Skeletal muscle satellite cell (primary cell): ENCODE results near the gene TINCR.

ENCODE experiments used
- H3K27me3 ChIP-seq: 2 replicates; pipeline ENCODE4 v1.7.0; 2013; ENCODE audit warnings: low read length; ENCODE audit not compliant: control insufficient read depth, insufficient read depth
- H3K36me3 ChIP-seq: 2 replicates; pipeline ENCODE4 v1.7.0; 2013; ENCODE audit warnings: mild to moderate bottlenecking, control low read depth, low read length; ENCODE audit not compliant: insufficient read depth
- H3K4me1 ChIP-seq: 2 replicates; pipeline ENCODE4 v1.7.0; 2013; ENCODE audit warnings: low read length; ENCODE audit not compliant: control insufficient read depth, insufficient read depth
- H3K4me2 ChIP-seq: 2 replicates; pipeline ENCODE4 v1.7.0; 2013; ENCODE audit warnings: mild to moderate bottlenecking, low read length
- H3K4me3 ChIP-seq: 2 replicates; pipeline ENCODE4 v1.7.0; 2013; ENCODE audit warnings: low read length
- H3K9ac ChIP-seq: 2 replicates; pipeline ENCODE4 v1.7.0; 2013; ENCODE audit warnings: mild to moderate bottlenecking, low read depth, low read length, moderate library complexity
- H3K9me3 ChIP-seq: replicated peaks from 2 replicates; pipeline ENCODE4 v1.7.0; 2013; ENCODE audit warnings: mild to moderate bottlenecking, control low read depth, low read length

Gene TINCR

DNA sequence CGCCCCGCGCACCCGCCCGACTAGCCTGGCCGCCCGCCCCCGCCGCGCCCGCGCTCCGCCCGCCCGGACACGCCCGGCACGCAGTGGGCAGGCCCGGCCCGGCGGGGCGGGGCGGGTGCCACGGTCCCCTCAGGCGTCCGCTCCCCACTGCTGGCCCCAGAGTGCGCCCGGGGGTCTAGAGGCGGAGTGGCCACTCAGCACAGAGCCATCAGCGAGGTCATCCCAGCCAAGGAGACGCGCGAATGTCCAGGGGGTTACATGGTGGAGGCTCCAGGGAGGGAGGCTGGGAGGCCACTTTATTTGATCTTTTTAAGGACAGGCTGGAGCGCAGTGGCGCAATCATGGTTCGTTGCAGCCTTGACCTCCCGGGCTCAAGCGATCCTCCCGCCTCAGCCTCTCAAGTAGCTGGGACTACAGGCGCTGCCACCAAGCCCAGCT, 236 bp upstream of the TINCR start:
- H3K4me2 ChIP-seq = peak overlapping the region; percentile 49
- peaks cover 42% of the 10 kb centered on the region for H3K27me3 ChIP-seq
- H3K9me3 ChIP-seq = no peaks in the 10 kb centered on the region
- H3K9ac ChIP-seq = no peak overlapping the region
- no peak overlapping the region for H3K4me3 ChIP-seq
- no peaks in the 10 kb centered on the region for H3K36me3 ChIP-seq
- no peaks in the 10 kb centered on the region for H3K4me1 ChIP-seq

DNA sequence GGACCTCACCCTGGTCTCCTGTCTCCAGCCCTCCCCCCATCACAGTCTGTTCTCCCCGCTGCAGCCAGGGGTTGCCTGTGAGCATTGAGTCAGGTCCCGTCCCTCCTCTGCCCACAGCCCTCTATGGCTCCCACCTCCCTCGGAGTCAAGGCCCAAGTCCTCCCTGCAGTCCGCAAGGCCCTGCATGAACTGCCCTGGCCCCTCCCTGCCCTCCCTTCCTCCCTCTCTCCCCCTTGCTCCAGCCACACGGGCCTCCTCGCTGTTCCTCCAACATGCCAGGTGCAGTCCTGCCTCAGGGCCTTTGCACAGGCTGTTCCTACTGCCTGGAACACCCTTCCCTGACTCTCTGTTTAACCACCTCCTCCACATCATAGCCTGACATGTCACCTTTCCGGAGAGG, 2.8 kb downstream of the TINCR start:
- no peaks in the 10 kb centered on the region for H3K36me3 ChIP-seq
- H3K4me3 ChIP-seq = no peak overlapping the region
- H3K9me3 ChIP-seq = peaks cover 10% of the 10 kb centered on the region
- H3K27me3 ChIP-seq = peaks cover 55% of the 10 kb centered on the region
- no peak overlapping the region for H3K9ac ChIP-seq
- no peaks in the 10 kb centered on the region for H3K4me1 ChIP-seq
- H3K4me2 ChIP-seq = no peak overlapping the region

DNA sequence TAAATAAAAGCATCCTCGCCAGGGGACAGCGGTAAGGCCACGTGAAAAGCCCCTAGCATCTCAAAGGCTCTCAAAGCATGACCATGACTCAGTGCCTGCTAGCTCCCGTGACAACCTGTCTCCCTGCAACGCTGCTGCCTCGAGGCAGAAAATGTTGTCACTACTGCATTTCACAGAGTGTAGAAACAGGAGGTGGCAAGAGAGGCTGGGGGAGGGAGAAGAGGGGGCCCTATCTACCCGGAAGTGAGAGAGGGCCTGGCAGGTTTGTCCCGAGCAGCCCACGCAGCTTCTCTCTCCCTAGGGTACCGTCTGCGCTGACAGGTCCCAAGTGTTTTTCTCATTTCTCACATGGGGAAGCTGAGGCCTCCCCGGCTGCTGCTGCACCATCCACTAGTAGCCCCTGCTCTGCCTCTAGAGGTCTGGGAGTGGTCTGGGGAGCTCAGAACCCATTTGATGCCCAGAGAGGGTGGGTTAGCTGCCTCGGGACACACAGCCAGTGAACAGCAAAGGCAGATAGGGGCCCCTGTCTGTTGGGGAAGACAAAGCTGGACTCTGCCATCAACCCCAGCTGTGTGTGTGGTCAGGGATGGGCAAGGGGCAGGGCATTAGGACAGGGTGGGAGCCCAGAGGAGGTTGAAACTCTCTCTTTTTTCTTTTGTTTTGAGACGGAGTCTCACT, 3.7 kb downstream of the TINCR start:
- Histone ChIP-seq H3K4me3 (no peak overlapping the region), H3K9ac (no peak overlapping the region), H3K27me3 (peaks cover 61% of the 10 kb centered on the region), H3K4me1 (no peaks in the 10 kb centered on the region), H3K4me2 (no peak overlapping the region), H3K9me3 (peaks cover 10% of the 10 kb centered on the region), H3K36me3 (no peaks in the 10 kb centered on the region)

DNA sequence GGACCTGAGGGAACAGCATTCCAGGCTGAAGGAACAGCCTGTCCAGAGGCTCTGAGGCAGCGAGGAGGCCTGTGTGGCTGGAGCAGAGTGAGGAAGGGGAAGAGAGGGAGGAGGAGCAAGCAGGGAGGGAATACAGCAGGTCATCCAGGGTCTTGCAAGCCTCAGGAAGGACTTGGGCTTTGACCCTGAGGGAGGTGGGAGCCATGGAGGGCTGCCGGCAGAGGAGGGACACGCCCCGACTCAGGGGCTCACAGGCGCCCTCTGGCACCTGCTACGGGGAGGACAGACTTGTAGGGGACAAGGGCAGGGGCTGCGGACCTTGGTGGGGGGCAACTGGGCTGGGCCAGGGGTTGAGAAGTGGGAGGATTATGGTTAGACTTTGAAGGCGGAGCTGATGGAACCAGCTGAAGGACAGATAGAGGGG, 4.7 kb downstream of the TINCR start:
- Histone ChIP-seq H3K9me3 (peaks cover 10% of the 10 kb centered on the region), H3K4me2 (no peak overlapping the region), H3K36me3 (no peaks in the 10 kb centered on the region), H3K27me3 (peaks cover 67% of the 10 kb centered on the region), H3K9ac (no peak overlapping the region), H3K4me1 (no peaks in the 10 kb centered on the region), H3K4me3 (no peak overlapping the region)

DNA sequence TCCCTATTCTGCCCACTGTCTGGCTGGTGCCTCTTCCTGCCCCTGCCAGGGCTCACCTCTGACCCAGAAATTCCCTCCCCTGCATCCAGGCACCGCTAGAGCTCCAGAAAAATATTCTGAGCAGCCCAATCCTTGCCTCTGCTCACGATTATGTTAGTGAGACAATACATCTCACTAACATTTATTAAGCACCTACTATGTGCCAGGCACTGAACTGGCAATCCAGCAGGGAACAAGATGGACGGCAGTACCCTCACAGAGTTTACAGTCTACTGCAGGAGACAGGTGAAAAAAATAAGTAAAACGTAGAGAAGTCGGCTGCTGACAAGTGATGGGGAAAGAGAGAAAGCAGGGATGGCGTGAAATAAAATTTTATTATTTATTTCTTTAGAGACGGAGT, 5.5 kb downstream of the TINCR start:
- Histone ChIP-seq H3K9me3 (peaks cover 10% of the 10 kb centered on the region), H3K27me3 (peaks cover 73% of the 10 kb centered on the region)

DNA sequence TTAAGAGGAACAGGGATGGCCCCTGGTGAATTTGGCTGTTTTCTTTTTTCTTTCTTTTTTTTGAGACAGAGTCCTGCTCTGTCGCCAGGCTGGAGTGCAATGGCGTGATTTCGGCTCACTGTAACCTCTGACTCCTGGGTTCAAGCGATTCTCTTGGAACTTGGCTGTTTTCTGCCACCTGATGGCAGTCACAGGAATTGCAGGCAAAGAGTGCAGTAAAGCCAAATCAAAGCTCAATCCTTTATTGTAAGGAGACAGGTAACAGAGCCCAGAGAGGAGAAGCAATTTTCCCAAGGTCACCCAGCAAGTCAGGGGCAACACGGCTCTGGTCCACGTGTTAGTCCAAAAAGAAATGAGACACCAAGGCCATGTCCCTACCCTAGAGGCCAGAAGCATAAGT, 6.2 kb downstream of the TINCR start:
- no peaks in the 10 kb centered on the region for H3K4me1 ChIP-seq
- H3K27me3 ChIP-seq = peaks cover 73% of the 10 kb centered on the region

More for the DNA sequence above, 5.5 kb downstream of the TINCR start:
- no peak overlapping the region for H3K4me3 ChIP-seq
- H3K4me1 ChIP-seq = no peaks in the 10 kb centered on the region
- no peak overlapping the region for H3K9ac ChIP-seq
- no peaks in the 10 kb centered on the region for H3K36me3 ChIP-seq
- H3K4me2 ChIP-seq = no peak overlapping the region

DNA sequence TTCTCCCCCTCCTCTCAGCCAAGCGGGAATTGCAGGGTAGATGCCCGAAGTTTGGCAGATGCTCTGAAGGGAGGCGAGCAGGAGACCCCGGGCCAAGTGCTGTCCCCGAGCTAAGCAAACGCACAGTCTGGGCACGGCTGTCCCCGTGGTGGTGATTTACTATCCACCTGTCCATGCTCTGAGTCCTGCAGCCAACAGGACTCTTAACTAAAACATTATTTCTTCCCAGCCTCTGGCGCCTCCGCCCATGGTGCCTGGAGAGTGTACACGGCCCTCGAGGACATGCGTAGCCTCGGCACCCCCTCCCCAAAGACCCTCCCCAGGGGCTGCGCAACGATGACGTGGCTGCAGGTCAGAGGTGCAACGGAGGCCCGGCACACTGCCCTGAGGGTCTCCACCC, 7.6 kb downstream of the TINCR start:
- Histone ChIP-seq H3K9ac (no peak overlapping the region), H3K4me2 (no peak overlapping the region), H3K4me1 (no peaks in the 10 kb centered on the region), H3K27me3 (peaks cover 59% of the 10 kb centered on the region), H3K4me3 (no peak overlapping the region), H3K9me3 (peaks cover 10% of the 10 kb centered on the region), H3K36me3 (no peaks in the 10 kb centered on the region)

More for the DNA sequence above, 6.2 kb downstream of the TINCR start:
- Histone ChIP-seq H3K9me3 (peaks cover 10% of the 10 kb centered on the region), H3K4me3 (no peak overlapping the region), H3K4me2 (no peak overlapping the region), H3K9ac (no peak overlapping the region), H3K36me3 (no peaks in the 10 kb centered on the region)

DNA sequence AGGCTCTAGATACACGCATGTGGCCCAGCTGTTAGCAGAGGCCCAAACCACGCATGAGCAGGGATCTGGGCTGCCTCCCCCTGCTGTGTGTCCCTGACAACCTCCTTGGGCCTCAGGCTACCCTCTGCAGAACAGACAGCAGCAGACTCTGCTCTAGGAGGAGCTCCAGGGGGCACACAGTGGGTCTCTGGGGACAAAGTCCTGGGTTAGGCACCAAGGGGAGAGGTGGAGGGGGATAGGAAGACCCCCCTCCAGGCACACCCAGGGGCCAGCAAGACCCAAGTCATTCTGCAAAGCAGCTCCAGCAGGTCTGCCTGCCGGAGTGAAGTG, 8.0 kb downstream of the TINCR start:
- Histone ChIP-seq H3K27me3 (peaks cover 57% of the 10 kb centered on the region), H3K4me3 (no peak overlapping the region), H3K36me3 (no peaks in the 10 kb centered on the region), H3K9ac (no peak overlapping the region), H3K9me3 (peaks cover 10% of the 10 kb centered on the region), H3K4me1 (no peaks in the 10 kb centered on the region), H3K4me2 (no peak overlapping the region)

DNA sequence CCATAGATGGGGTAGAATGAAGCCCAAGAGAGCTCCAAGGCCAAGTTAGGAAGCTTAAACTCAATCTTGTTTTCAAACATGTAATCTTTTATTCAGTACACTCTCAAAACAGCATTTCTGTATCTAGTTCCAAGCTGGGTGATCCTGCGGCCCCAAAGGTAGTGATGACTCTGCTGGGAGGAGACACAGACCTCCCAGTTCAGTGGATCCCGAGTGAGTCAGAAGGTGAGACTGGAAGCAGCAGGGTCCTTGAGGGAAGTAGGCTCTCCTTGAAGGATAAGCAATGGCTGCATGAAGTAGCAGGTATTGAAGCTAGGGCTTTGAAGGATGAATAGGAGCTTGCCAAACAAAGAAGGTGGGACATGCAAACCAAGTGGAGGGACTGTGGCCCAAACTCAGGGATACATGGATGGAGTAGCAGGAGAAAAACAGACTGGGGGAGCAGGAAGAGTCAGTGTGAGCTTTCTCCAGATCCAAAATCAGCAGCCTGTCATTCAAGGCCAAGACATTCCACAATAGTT, 9.6 kb downstream of the TINCR start:
- H3K9me3 ChIP-seq = peaks cover 10% of the 10 kb centered on the region
- H3K36me3 ChIP-seq = no peaks in the 10 kb centered on the region
- no peaks in the 10 kb centered on the region for H3K4me1 ChIP-seq
- peaks cover 53% of the 10 kb centered on the region for H3K27me3 ChIP-seq
- H3K9ac ChIP-seq = no peak overlapping the region
- no peak overlapping the region for H3K4me3 ChIP-seq
- no peak overlapping the region for H3K4me2 ChIP-seq

DNA sequence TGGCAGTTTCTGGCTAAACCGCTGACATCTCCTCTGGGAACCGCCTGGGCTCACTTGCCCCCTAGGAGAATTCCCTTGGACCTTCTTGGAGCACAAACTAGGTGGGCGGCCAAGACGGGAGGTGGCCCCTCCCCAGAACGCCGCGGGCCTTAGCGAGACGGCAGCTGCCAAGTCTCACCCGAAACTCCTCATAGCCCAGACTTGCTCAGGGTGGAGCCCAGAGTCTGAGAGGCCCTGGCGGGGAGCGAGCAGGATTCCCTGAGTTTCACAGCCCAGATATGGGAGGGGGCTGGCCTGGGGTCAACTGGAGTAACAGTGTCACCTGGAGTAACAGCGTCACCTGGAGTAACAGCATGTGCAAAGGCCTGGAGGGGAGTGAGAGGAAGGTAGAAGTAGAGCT, 10.1 kb downstream of the TINCR start:
- H3K4me1 ChIP-seq = no peaks in the 10 kb centered on the region
- no peaks in the 10 kb centered on the region for H3K36me3 ChIP-seq
- peaks cover 10% of the 10 kb centered on the region for H3K9me3 ChIP-seq
- H3K4me3 ChIP-seq = no peak overlapping the region
- H3K9ac ChIP-seq = no peak overlapping the region
- no peak overlapping the region for H3K4me2 ChIP-seq
- H3K27me3 ChIP-seq = peaks cover 50% of the 10 kb centered on the region

DNA sequence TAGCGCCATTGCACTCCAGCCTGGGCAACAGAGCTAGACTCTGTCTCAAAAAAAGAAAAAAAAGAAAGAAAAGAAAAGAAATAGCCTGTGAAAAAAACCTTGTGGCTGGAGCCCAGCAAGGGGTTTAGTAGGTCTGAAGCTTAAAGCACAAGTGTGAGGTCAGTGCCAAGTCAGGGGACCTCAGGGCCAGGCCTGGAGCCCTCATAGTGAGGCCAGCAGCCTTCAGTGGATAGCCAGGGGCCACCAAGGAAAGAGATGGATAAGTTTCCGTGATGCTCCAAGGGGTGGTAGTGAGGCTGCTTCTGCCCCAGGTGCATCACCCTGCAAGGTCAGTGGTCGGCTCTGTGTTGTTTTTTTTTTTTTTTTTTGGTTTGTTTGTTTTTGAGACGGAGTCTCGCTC, 12.9 kb downstream of the TINCR start:
- H3K9me3 ChIP-seq = no peaks in the 10 kb centered on the region
- H3K36me3 ChIP-seq = no peaks in the 10 kb centered on the region
- peaks cover 42% of the 10 kb centered on the region for H3K27me3 ChIP-seq
- H3K4me2 ChIP-seq = no peak overlapping the region
- H3K9ac ChIP-seq = no peak overlapping the region
- no peak overlapping the region for H3K4me3 ChIP-seq
- H3K4me1 ChIP-seq = no peaks in the 10 kb centered on the region

DNA sequence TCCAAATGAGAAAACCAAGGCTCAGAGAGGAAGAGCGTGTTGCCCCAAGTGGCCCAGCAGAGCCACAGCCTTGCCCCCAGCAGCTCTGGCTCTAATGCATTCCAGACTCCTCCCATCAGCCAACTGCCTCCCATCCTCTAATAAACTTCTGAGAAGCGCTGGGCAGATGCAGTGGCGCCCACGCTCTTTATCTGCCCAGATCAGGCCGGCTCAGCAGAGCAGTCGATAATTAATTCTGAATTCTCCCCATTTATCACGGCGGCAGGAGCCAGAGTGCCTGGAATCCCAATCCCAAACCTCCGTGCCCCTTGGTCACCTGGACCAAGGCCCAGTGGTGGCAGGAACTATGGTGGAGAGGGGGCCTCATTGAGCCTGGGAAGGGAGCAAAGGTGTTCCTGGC, 13.9 kb downstream of the TINCR start:
- Histone ChIP-seq H3K4me1 (no peaks in the 10 kb centered on the region), H3K9ac (no peak overlapping the region), H3K4me3 (no peak overlapping the region), H3K9me3 (no peaks in the 10 kb centered on the region), H3K4me2 (no peak overlapping the region), H3K27me3 (peaks cover 34% of the 10 kb centered on the region), H3K36me3 (no peaks in the 10 kb centered on the region)
